NCI-H82 (cell line): ENCODE results near the gene SEPTIN7.
"Not testable (repeated sequence)": the region's sequence is repeated elsewhere in the genome, so short reads cannot be mapped to it uniquely, and the experiment has no call there.

ENCODE experiments used
- DNase-seq: peaks from one replicate; lab custom pipeline; 2025; lab: John Stamatoyannopoulos, UW

Gene SEPTIN7

DNA sequence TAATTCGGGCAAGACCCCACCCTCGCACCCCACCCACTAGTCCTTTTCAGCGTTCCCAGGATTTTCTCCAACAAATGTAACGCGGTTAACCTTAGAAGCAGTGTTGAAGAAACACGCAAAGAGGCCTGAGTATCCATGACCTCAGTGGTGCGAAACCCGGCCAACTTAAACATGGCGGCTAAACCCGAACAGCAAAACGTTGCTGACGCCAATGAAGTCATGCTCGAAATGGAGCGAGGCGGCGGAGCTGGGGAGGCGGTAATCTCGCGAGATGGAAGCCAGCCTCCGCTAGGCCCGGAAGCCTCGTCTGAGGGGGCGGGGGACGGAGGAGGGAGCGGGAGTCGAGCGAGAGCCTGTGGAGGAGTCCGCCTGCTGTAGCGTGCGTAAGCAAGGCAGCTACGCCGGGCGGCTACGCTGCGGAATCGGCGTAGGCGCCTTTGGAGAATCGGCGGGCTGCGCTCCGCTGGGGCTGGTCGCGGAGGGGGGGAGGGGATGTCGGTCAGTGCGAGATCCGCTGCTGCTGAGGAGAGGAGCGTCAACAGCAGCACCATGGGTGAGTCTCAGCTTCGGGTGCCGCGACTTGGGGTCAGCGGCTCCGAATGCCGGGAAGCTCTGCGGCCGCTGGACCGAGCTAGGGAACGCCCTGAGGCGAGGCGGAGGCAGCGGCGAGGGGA, at the start of gene SEPTIN7:
TSS of gene SEPTIN7 (plus strand) at position 340 of the 674 bp plus-strand sequence. CDS start at position 493, 153 bp downstream.
- peak; percentile 99 for DNase-seq

DNA sequence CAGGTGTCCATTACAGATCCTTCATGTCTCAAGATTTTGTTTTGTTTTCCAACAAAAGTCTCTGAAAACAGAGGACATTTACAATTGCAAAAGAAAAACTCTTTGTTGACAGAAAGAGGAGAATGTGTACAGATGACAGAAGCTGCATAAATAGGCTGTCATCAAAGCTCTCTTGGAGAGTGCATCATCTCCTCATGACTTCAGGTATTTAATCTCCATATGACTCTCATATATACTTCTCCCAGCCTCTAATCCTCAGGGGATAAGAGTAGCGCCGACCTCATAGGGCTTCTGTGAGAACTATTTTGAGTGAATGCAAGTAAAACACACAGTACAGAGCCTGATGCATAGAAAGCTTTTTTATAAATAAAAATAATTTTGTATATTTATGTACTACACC, 48.1 kb upstream of the SEPTIN7 start:
- peak; percentile 42 for DNase-seq

DNA sequence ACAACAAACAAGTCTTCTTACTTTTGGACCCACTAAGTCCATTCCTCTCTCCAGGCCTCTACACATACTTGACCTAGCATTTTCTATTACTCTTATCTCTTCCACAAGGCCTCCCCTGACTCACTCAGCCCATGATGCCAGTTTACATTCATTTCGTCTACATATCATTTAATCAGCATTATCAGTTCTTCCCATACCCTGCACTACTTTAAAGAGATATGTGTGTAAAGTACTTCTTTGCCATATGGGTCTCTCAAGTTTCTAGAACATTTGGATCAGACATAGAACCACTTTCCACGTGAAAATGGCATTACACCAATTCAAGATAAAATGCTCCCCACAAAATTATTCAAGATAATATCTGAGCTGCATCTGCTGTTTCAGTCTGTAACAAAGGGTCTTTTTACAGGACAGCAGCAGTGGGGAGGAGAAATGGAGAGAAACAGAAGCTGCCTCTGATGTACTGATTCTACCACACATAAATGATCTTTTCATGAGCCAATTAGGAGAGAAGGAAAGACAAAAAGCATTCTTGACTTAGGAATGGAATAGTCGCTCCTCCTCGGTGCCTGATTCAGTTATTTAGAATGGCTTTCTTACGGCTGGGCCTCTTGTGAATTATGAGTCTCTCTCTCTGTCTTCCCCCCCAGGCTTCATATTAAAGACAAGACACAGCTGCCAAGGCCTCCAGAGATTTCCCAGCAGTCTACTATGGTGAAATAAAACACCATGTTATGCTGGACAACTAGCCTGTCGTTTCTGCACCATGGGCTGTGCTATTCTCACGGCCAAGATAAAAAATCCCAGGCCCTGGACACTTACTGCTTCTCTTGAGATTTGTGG, 46.9 kb upstream of the SEPTIN7 start:
- no peak for DNase-seq

DNA sequence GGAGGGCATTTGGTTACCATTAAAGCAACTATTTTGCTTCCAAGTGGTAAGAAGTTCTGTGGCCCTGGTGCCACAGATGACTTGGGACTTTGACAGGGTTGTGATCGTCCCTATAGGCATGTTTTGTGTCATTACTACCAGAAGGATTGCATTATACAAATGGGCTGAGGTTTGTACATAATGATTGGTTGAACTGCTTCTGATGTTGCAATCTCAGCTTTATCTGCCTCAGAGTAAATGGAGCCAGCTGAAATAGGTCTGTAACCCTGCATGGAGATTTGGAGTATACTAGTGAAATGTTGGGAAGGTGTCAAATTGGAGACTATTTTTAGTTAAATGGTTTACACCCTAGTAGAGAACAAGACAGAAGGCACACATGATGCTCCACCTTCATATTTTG, 46.1 kb upstream of the SEPTIN7 start:
- no peak for DNase-seq

DNA sequence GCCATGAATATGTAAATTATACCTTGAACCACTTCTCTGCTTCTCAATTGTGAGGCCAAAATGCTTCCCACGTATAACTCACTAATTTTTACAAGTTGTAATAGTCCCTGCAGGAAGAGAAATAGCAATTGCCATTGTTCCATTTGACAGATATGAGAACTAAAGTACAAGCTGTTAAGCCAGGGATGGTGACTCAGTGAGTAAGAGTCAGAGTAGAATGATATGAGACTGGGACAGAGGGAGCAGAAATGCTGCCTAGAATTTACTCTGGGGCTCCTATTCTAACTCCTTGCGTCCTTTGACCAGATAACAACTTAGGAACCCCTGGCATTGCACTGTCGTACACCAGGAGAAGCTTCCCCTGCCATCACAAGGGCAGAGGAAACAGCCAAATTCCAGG, 45.1 kb upstream of the SEPTIN7 start:
- DNase-seq, result no peak

DNA sequence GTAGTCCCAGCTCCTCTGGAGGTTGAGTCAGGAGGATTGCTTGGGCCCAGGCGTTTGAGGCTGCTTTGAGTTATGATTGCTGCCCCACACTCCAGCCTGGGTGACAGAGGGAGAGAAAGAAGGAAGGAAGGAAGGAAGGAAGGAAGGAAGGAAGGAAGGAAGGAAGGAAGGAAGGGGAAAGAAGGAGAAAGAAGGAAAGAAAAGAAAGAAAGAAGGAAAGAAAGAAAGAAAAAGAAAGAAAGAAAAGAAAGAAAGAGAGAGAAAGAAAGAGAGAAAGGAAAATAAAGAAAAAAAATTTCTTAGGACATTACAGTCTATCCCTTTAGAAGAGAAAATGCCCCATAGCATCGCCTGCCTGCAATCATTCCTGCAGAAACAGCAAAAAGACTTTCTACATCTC, 44.4 kb upstream of the SEPTIN7 start:
- DNase-seq, result not testable (repeated sequence)

DNA sequence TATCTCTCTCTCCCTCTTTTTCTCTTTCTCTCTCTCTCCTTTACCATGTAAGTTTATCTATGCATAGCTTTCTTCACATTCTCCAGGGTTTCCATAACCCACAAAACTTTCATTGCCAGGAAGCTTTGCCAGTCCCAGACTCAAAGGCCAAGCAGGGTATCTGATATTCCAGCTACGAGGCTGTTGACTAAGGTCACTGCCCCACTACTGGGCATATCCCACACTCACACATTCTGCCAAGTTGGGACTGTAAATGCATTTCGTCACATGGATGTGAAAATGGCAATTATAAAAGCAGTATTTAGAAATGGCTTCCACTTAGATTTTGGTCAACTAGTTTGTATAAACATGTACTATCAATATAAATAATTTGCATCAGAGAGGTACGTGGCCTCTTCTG, 43.3 kb upstream of the SEPTIN7 start:
- no peak for DNase-seq

DNA sequence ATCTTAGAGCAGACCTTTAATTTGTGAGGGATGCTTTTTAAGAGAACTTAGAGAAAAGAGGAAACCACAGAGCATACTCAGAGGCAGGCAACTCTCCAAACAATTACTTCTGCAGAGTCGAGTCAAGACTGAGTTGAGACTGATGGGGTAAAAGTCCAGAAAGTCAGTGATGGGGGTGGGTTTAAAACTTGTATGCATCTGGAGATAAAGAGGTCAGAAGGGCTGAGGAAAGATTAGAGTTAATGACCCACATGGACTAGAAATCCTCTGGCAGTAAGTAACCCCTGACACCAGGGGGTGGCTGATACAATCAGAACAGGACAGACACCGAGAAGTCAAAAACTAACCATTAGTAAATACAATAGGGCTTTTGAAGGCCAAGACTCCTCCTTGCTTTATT, 42.4 kb upstream of the SEPTIN7 start:
- DNase-seq, result peak; percentile 69

DNA sequence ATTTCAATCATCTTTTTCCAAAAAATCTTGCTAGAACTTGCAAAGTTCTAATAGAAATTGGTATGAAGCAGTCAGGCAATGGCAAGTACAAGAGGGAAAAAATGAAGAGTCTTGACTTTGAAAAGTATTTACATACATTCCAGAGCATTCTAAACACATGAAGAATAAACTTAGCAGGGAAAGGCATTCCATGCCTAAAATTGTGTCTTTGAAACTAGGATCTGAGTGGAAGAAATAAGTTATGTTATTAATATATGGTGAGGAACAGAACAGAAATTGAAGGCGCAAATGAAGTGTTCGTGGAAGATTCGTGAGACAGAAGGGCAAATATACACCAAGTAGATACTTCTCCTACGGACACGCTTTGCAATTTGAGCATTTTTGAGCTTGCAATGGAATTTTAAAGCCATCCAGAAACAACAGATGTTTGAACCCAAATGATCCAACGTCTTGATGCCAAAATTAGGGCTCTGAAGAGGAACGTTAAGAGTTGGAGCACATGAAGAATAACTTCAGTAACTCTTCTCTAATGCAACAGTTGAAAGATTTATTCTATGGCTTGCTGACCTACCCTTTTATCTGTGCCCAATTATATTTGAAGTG, 40.6 kb upstream of the SEPTIN7 start:
- no peak for DNase-seq

DNA sequence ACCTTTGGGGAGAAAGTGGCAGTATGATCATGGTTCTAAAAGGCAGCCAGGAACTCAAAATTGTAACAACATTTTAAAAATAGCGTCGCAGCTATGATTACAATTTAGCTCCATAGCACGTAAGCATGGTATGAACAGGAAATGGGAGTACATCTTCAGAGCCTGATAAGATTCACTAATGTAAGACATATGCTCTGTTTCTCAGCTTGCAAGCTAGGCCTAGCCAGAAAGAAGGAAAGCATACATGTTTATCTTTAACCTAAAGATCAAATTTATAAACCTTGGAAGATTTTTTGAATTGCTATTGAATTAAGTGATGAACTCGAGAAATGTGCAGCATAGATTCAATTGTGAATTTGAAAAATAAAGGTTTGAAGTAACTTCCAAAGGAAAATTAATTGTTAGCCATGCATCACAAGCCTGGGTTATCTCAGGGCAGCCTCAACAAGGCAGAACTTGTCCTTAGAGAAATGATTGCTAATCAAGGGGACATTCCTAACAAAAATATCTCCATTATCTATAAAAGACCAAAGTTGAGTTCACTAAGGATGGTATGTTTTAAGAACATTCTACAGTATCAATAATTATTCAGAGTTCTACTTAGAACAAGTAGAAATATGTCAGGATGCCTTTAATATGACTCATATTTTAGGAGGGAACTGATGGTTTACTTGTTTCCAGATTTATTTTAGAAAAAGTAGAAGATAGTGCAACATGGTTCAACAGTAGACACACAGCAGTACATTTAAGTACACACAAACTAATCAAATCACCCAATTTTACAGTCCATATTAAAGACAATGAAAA, 38.8 kb upstream of the SEPTIN7 start:
- DNase-seq, result no peak

DNA sequence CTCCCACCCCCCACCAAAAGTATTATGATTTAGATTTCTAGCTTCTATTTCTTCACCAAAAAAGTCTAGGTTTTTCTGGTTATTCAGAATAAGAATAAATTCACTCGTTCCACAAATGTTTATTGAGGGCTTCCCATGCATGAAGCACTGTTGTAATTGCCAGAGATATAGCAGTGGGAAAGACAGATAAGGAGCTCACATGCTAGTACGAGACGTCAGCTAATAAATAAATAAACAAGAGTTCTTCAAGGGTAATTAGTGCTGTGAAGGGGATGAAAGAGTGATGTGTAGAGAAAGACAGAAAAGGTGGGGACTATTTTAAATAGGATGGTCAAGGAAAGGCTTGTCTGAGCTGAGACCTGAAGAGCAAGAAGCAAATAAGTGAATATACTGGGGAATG, 38.1 kb upstream of the SEPTIN7 start:
- DNase-seq, result no peak

DNA sequence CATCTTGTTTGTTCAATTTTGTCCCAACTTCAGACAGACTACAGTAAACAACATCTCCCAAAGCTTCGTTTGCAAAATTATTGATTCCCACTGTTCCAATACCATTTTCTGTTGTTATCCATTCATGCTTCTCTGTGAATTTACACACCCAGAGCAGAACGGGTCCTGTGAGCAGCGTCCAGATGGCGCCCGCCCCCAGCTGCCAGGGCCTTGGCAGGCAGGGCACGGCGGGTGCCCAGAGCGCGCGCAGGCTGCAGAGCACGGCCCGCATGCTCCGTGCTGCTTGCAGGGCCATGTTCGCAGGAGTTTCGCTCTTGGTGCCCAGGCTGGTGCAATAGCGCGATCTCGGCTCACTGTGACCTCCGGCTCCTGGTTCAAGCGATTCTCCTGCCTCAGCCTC, 32.5 kb upstream of the SEPTIN7 start:
- no peak for DNase-seq

DNA sequence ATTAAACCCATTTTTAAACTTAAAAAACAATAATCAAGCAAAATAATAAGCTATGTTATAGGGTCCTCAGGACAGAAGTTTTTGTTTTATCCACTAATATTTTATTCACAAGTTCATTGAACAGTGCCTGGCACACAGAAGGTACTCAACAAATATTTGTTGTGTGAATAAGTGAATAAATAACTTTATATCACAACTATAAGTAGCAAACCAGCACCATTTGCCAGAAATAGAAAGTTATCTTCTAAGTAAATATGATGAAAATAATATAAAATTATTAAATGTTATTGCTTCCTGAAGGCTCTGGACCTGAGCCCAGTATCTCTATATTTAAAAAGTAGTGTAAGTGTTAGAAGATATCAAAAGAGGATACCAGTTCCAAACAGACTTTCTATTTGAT, 29.1 kb upstream of the SEPTIN7 start:
- no peak for DNase-seq

DNA sequence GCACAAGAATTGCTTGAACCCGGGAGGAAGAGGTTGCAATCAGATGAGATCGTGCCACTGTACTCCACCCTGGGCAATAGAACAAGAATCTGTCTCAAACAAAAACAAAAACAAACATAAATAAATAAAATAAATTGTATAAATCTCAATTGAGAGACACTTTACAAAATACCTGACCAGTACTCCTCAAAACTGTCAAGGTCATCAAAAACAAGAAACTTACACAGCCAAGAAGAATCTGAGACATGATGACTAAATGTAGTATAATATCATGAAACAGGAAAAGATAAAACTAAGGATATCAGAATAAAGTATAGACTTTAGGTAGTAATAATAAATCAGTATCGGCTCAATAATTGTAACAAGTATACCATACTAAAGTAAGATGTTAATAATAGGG, 26.9 kb upstream of the SEPTIN7 start:
- no peak for DNase-seq

DNA sequence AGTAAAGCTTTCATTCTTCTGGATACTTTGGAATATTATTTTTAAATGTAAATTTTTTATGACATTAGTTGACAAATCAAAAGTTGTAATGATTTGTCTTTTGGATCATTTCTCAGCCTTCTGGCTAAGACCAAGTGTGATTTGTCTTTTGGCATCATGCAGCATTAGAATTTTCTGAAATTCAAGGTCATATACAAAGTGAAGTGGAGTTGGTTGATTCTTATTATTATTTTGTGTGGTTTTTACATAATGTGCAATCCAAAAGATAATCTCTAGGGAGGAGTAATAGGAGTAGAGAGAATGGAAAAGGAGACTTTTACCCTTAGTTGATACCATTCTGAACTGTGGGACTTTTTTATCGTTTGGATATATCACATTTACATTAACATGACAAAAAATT, 24.2 kb upstream of the SEPTIN7 start:
- DNase-seq, result no peak

DNA sequence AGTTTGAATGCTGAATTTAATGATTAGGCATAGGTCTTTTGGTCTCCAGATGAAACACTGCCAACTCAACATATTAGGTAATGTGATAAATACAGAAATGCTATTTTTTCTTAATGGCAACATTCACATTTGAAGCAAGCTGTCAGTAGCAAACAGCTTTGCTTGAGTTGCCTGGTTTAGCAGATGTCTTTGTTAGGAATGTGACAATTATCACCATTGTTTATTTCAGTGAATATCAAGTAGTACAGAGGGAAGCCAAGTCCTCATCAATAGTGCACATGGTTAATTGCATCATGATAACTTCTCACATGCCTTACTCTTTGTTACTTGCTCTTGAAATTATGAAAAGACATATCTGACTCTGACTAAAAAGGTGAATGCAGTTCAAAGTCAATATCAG, 23.7 kb upstream of the SEPTIN7 start:
- no peak for DNase-seq

DNA sequence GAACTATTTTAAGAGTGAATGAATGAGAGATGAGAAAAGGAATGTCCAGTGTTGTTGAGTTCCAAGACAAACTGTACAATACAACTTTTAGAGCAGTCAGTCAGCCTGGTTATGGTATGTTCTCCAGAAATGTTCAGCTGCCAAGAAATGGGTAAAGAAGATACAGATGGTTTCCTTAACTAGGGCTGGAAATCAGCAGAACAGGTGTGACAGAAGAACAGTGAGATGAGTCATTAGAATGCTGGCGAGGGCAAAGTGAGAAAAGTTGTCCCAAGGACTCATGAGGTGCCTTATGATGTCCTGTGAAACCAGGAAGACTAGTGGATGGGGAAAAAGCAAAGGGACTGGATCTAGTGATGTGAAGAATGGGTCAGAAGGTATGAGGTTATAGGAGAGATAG, 20.8 kb upstream of the SEPTIN7 start:
- no peak for DNase-seq

DNA sequence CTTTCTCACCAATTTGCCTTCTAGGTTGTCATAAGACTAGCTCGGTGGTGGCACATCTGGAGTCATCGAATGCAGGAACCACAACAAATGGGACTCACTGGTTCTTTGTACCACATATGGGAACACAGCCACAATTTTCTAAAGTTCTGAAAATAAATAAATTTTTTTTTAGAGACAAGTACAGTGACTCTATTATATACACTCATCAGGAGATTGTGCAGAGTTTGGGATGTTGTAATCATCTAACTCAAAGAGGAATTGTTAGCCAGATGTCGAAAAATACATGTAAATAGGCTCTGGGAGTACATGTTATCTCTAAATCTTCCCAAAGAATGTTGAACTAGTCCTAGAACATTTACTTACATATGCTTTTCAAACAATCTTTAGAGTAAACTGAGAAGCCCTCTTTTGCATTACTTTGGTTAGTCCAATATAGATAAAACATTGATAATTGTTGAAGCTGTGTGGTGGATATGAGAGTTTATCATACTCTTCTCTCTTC, 19.6 kb upstream of the SEPTIN7 start:
- no peak for DNase-seq

DNA sequence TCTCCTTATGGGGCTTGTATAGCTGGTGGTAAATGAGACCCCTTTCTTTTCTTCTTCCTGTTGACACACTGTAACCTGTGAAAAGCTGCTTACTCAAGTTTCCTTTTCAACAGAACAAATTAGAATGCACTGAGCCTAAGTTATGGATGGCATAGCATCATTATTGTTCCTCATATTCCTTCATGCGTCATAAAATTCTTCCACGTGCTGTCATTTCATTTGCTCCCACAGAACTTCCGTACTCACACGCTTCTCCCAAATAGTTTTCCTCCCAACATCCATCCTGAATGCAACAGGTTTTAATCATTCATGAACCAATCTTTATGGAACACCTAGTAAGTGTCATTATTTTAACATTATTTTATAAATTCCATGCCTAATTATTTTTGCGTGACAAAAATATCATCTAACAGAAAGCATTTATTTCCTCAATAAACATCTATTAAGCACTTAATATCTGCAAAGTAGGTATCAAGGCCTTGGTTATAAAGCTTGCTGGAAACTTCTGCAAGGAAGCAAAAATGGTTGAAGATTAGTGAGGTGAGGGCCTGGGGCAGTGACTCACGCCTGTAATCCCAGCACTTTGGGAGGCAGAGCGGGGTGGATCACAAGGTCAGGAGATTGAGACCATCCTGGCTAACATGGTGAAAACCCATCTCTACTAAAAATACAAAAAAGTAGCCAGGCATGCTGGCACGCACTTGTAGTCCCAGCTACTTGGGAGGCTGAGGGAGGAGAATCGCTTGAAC, 18.9 kb upstream of the SEPTIN7 start:
- no peak for DNase-seq

DNA sequence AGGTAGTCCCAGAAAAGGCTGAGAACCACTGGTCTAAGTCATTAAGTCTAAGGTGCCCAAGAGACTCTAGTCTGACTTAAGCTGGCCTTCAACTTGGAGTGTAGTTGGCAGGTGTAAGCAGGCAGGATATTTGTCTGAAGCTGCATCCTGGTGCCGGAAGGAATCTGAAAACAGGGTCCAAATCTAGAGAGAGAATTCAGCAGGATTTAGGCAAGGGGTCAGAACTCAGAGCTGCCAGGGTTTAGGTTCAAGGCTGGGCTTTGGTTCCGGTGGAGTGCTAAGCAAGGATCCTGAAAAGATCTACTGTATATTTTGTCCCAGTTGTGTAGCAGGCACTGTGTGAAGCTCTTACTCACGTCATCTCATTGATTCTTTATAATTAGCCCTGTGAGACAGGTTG, 16.5 kb upstream of the SEPTIN7 start:
- no peak for DNase-seq

DNA sequence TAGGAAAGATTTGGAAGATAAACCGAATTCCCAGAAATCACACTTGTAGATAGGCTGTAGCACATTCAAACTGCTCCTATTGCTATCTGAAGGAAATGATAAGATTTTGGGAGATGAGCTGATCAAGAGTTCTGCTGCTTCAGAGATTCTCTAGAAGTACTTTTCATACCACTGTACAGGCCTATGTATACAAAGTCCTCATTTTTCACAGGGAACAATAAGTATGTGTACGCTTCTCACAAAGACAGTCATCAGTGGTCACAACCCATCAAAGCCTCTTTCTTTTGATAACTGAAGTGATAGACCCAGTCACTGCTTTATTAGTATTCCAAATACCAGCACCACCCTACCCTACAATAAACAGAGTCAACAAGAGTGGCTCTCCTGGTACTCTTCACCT, 15.6 kb upstream of the SEPTIN7 start:
- no peak for DNase-seq
